NOMO-1 treated with DMSO at 0.1 percent for 48 hours (cell line): ENCODE data around the gene LONRF2.

Experiments
- DNase-seq: peaks from one replicate; lab custom pipeline; 2025; ENCODE audit not compliant: unreplicated experiment; lab: John Stamatoyannopoulos, UW

Gene LONRF2

DNA sequence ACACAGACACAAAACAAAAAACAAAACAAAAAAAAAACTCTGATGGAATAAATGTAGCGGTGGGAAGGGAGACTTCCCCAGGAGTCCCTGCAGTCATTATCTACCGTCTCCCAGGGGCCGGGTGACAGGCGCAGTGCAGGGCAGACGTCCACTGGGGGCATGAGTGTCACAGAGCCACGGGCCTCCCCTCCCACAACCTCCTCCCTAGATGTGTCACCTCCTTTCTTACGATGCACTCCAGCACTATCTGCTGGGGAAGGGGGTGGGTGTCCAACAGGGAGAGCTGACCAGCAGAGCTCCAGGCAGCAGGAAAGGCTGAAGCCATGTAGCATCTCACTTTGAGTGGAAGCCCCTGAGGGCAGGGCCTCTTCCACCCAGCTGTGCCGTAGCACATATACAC, 84.5 kb downstream of the LONRF2 start:
- DNase-seq = no peak

DNA sequence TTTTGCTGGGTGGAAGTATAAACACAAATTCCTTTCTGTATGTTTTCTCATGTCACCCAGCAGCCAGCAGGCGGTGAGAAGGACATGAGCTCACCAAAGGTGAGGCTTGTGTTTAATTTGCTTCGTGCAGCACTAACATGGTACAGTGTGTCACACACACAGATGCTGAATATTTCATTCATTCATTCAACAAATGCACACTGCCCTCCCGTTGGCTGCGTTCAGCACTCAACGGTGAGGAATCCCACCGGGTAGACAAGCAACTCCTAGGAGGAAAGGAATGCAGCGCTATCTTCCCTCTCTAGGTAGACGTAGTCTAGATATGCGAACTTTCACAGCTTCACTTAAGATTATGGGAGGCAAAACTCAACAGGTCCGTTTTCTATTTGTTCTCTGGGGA, 85.1 kb downstream of the LONRF2 start:
- DNase-seq = no peak

DNA sequence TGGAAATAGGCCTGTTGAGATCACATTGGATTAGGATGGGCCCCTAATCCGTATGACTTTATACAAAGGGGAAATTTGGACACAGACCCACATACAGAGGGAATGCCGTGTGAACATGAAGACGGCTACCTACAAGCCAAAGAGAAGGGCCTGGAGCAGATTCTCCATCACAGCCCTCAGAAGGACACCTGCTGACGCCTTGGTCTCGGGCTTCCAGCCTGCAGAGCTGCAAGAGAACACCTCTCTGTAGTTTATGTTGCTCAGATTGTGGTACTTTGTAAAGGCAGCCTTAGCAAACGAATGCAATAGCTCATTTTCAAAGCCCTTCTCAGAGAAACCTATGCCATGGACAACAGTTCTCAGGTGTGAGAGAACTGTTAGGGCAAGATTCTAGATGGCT, 86.1 kb downstream of the LONRF2 start:
- DNase-seq = no peak

DNA sequence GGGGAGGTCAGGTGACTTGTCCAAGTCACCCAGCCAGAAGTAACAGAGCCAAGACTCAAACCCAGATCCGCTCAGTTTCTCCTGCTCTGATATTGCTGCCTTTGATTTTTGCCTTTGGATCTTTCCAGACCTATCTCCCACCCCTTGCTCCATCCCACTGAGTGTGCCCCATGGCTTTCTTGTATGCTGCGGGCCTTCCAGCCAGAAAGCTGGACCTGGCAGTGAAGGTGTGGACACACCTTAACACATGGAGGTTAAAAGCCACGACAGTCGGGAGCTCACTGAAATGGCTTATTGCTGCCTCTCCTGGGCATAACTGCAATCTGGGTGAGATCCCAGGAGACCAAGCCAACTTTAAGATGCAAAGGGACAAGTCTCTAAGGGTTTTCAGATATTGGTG, 86.7 kb downstream of the LONRF2 start:
- DNase-seq = no peak

DNA sequence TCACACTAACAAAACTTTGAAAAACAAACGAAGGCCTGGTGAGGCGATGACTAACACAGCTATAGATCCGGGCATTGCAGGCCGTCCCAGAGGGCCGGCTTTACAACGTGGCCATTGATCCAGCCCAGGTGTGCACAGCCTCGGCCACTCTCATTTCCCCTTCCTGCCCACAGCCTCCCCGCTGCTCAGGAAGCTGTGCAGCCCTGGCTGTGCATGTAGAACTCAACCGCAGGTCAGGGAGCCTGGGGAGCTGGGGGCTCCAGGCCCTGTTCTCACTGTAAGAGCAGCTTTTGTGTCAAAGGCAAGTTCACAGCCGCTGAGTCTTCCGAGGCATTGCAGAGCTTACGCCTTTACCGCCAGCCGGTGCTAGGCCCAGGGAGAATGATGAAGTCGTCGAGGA, 87.2 kb downstream of the LONRF2 start:
- DNase-seq = peak; percentile 85

DNA sequence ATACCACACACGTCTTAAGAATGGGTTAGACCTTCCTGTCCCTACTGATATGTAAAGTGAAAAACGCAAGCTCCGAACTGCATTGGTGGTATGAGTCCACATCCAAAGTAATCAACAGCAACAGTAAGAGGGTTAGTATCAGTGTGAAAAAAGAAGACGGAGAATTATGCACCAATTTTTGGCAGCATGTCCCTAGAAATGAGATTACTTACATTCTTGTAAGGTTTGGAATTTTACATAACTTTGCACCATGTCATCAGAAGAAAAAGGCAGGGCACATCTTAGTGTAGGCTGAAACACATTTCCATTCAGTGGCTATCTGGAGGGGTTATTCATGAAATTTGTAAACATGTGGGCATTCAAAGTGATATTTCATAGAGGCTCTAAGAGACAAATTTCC, 88.2 kb downstream of the LONRF2 start:
- no peak for DNase-seq

DNA sequence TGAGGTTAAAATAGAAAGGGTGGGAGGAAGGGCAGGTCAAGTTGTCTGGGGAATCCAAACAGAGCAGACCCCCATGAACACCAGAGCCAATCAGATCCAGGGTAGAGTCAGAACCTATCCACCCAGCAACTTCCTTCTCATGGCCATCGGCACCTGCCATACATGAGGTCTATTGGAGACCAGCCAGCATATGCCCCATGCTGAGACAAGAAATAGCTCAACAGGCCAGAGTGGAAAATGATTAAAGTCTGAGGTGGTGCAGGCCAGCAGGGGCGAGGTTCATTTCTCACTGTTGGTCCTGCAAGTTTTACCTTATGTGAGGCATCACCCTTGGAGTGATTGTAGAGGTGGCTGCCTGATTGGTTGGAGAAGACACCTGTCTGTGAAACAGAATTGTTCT, 89.2 kb downstream of the LONRF2 start:
- DNase-seq = no peak

DNA sequence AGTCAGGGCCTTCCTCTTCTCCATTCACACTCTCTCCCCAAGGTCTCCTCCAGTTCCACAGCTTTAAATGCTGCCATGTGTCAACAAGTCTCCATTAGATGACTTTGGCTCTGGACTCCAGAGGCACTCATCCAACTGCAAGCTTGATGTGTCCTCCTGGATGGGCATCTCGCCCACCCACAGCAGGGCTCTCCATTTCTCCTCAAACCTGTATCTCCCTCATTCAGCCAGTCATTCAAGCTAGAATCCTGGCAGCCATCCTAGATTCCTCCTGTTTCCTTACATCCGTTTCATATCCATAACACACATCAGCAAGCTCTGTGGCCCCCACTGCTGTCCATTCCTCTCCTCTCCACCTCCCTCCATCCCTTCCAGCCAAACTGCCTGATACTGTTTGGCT, 91.5 kb downstream of the LONRF2 start:
- no peak for DNase-seq

DNA sequence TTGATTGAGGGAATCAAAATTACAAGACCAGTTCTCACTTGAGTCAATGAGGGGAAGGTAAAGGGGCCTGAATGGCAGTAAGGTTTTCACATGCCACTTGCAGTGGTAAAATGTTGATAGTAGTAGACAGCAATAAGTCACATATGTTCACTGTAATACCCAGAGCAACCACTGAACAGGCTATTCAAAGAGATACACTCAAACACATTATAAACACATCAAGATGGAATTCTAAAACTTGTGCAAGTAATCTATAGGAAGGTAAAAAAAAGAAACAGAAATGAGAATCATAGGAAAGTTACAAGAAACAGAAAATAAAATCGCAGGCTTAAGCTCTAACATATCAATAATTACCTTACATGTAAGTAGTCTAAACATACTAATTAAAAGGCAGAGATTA, 93.3 kb downstream of the LONRF2 start:
- DNase-seq = no peak

DNA sequence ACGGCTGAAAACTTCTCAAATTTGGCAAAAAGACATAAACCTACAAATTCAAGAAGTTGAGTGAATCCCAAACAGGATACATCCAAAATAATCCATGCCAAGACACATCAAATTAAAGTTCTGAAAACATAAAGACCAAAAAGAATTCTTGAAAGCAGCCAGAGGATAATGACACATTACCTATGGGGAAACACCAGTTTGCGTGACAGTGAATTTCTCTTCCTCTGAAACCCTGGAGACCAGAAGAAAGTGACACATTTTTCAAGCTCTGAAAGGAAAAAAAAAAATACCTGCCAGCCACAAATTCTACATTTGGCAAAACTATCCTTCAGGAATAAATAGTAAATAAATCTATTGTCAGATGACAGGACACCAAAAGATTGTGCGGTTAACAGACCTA, 93.9 kb downstream of the LONRF2 start:
- peak; percentile 11 for DNase-seq

DNA sequence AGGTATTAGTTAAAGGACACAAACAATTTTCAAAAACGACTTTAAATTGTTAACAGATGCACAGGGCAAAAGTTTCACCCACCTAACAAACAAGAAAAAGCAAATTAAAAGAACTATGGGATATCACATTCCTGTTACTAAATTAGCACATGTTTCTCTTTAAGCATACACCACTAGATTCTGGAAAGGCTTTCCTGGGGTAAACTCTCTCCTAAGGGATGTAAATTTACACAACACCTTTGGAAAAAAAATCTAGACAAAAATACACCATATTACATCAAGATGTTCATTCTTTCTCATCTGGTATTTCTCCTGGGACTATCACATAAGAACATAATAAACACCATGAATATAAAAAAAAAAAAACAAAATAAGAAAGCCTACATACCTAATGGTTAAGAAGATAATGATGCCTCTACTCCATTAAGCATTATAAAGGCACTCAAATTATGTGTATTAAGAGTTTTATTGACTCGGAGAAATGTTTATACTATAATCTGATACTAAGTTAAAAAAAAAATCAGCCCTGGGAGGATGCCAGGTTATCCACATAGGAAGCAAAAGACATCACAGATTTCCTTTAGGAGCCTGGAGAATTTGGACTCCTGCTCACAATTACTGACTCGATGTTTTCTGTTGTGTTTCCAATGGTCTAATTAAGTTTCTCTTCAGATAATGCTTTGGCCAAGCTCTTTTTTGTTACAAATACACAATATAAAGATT, 97.2 kb downstream of the LONRF2 start:
- DNase-seq = no peak

DNA sequence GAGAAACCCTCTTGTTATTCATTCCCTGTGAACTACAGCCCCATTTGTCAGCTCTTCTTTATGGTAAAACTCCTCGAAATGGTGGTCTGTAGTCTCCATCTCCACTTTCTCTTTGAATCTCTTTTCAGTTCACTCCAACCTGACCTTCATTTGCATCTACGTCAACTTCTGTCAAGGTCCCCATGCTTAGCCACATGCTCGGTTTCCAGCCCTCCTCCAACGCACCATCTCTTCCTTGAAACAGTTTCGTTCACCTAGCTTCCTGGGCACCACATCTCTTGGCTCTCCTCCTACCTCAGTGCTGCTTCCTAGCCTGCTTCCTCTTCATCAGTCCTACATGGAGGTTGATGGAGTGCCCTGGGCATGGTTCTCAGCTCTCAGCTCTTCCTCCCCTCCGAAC, 98.8 kb downstream of the LONRF2 start:
- DNase-seq = no peak
